Ovary (tissue), 9 donors: Measurements from ENCODE around the gene TRIM63. TPM values are rescaled to one million over a fixed set of nuclear protein-coding genes. Genes with fewer than 3 reads are reported as not detected.

Experiments
- DNase-seq, 5 donors: peaks; one replicate each; pipeline ENCODE4 v3.0.0-alpha.2; 2019 to 2020
- H3K27ac ChIP-seq, 2 donors: fragments of 200-600 bp; one replicate each; pipeline versions ENCODE4 v1.5.1 to v1.8.0; 2019 to 2022
- H3K27me3 ChIP-seq: fragments of 200-600 bp; one replicate; pipeline ENCODE4 v1.8.0; 2022
- H3K36me3 ChIP-seq: fragments of 200-600 bp; sonication (generic); one replicate; pipeline ENCODE4 v1.5.1; 2019
- H3K4me1 ChIP-seq: one replicate; pipeline ENCODE4 v1.8.1; 2013; ENCODE audit warnings: mild to moderate bottlenecking, moderate library complexity; ENCODE audit not compliant: insufficient read depth
- H3K4me3 ChIP-seq: fragments of 200-600 bp; sonication (generic); one replicate; pipeline ENCODE4 v1.5.1; 2017
- H3K9me3 ChIP-seq, 2 donors: fragments of 200-600 bp in 1 of 2; sonication (generic) in 1 of 2; one replicate each; pipeline versions ENCODE4 v1.5.1 to v1.8.1; 2013 to 2019; ENCODE audit warnings: mild to moderate bottlenecking in 1 of 2, moderate library complexity in 1 of 2
- CTCF ChIP-seq, 3 donors: fragments of 450-650 bp in 2 of 3; fragments of 200-600 bp in 1 of 3; IDR thresholded peaks; one replicate each; pipeline versions ENCODE4 v1.5.1 to v1.8.0; 2016 to 2022; ENCODE audit warnings: antibody characterized with exemption in 3 of 3, mild to moderate bottlenecking in 1 of 3
- EP300 ChIP-seq: sonication (generic); formaldehyde crosslinking; IDR thresholded peaks from one replicate; pipeline ENCODE4 v1.6.1; 2017; ENCODE audit warnings: antibody characterized with exemption
- POLR2A ChIP-seq: fragments of 450-650 bp; IDR thresholded peaks from one replicate; pipeline ENCODE4 v1.6.1; 2017; ENCODE audit warnings: antibody characterized with exemption, mild to moderate bottlenecking, moderate library complexity
- WGBS, 3 donors: extraction: QIAGEN DNeasy Blood & Tissue Kit in 1 of 3; methylation state at CpG; one replicate each; pipeline versions ENCODE4 v1.1.5 to v1.1.7; 2013 to 2017; 5-methylcytosine and 5-hydroxymethylcytosine counted together
- intact Hi-C, 4 donors: fragments of 100-400 bp; cut with DNase I; formaldehyde crosslinking; loops; one replicate each; pipeline versions ENCODE4 v1.11.0 to v1.15.1; 2022 to 2023
- polyA plus RNA-seq, 2 donors: library from polyadenylated mRNA; stranded (reverse); fragments of 200-250 nt in 1 of 2; fragments of 350-450 nt in 1 of 2; fragmentation: Illumina TruSeq in 1 of 2; extraction: RNeasy Lipid Tissue Mini Kit (QIAGEN cat#74804) in 1 of 2; gene quantifications; one replicate each; pipeline ENCODE4 v1.2.3, GENCODE V29; 2013 to 2014
- total RNA-seq, 7 donors: library from RNA; depleted of rRNA in 2 of 7; stranded (reverse); fragments of >200 nt in 2 of 7; fragmentation: NEBNext Ultra II Directional in 3 of 7; extraction: Animal tissue kit (Norgen Biotek cat#: 25700) in 3 of 7; gene quantifications; one replicate each; pipeline versions ENCODE4 v1.1.0 to v1.2.4, GENCODE V29; 2016 to 2023
- donor health status: DM: no; HTN: no; CAD: no; lungs with moderate emphysema.
- donor health status: DM: no; HTN: no; CAD: no.
- donor health status: Bipolar disorder and iron deficiency.
- donor health status: DM: yes; HTN: yes; CAD: no.
- donor health status: DM: no; HTN: no; CAD: no.
- donor health status: DM: yes; HTN: yes; CAD: no.

The TRIM63 gene
- total and polyA plus RNA-seq, 9 donors = 0.06 to 1.6 (median 0.20) TPM; not detected in 5

- Histone ChIP-seq H3K4me3 (no peak overlapping the region), H3K27me3 (peaks cover 3% of the 10 kb centered on the region), H3K27ac (no peak overlapping the region), H3K36me3 (no peaks in the 10 kb centered on the region), H3K9me3 (no peaks in the 10 kb centered on the region), H3K4me1 (no peaks in the 10 kb centered on the region)
- WGBS, 3 donors = 3 to 7% (median 6%) methylated on average over 41 to 57 of the region's 57 CpGs
- no peak for TF ChIP-seq CTCF (IDR thresholded peaks at IDR 0.05)
- TF ChIP-seq EP300 = no peak
- TF ChIP-seq POLR2A = no peak
- intact Hi-C loops = no loop called here
- no peak for DNase-seq
Measured at GRCh38 chr1:26046246-26047095, 21.0 kb downstream of the TRIM63 start.

- Histone ChIP-seq H3K27ac (no peak within 1 kb of the TSS), H3K4me1 (no peaks in the 10 kb centered on the region), H3K27me3 (peaks cover 3% of the 10 kb centered on the region), H3K9me3 (no peaks in the 10 kb centered on the region), H3K4me3 (no peak within 1 kb of the TSS), H3K36me3 (no peaks in the 10 kb centered on the region)
- intact Hi-C loops = no loop called here
- no peak for DNase-seq
- no peak for TF ChIP-seq POLR2A
- no peak for TF ChIP-seq EP300
- no peak for TF ChIP-seq CTCF (IDR thresholded peaks at IDR 0.05)
- WGBS, 3 donors = 1% methylated on average over 31 to 62 of the region's 62 CpGs
Measured at GRCh38 chr1:26045722-26046245, 21.6 kb downstream of the TRIM63 start, which contains the start of gene SLC30A2. TSS of gene SLC30A2 (minus strand) at chr1:26046118. CDS start at chr1:26045896, 222 bp downstream.

GRCh38 chr1:26044971-26045721, 22.3 kb downstream of the TRIM63 start:
- Histone ChIP-seq H3K27me3 (peaks cover 3% of the 10 kb centered on the region), H3K36me3 (no peaks in the 10 kb centered on the region), H3K27ac (no peak overlapping the region), H3K4me3 (no peak overlapping the region), H3K4me1 (no peaks in the 10 kb centered on the region), H3K9me3 (no peaks in the 10 kb centered on the region)
- intact Hi-C loops = no loop called here
- DNase-seq = no peak
- TF ChIP-seq POLR2A = no peak
- no peak for TF ChIP-seq EP300
- TF ChIP-seq CTCF (IDR thresholded peaks at IDR 0.05) = no peak
- 23 to 25% (median 24%) methylated on average over 26 to 29 of the region's 29 CpGs for WGBS, 3 donors

- no peak for DNase-seq
- Histone ChIP-seq H3K36me3 (no peaks in the 10 kb centered on the region), H3K27me3 (peaks cover 3% of the 10 kb centered on the region), H3K9me3 (no peaks in the 10 kb centered on the region), H3K4me3 (no peak overlapping the region), H3K4me1 (no peaks in the 10 kb centered on the region), H3K27ac (no peak overlapping the region)
- TF ChIP-seq POLR2A = no peak
- TF ChIP-seq EP300 = no peak
- TF ChIP-seq CTCF (IDR thresholded peaks at IDR 0.05) = no peak
- 74 to 86% (median 82%) methylated on average over 3 of the region's 3 CpGs for WGBS, 3 donors
- intact Hi-C loops = no loop called here
Measured at GRCh38 chr1:26044414-26044813, 23.0 kb downstream of the TRIM63 start.
